ENCODE results near the gene RAB4B.

DNA sequence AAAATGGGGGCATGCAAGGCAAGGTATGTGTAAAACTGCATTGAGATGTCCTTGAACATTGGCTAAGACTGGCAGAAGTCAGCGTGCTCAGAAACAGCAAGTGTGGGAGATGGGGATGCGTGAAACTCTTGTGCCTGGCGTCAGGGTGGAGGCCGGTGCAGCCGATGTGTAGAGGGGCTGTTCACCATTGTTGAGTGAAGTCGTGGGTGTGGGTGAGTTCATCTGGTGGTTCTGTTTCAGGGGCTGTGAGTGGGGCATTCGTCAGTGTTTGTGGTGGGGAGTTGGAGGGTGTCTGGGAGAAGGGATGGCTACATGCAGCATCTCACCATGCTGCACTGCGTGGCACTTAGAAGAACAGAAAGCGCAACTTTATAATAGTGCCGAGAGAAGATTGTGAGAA lies 14.1 kb upstream of the RAB4B start:
- TF ChIP-seq SP1 (IDR thresholded peaks at IDR 0.05), result no peak
- no peak for TF ChIP-seq SP1 (CRISPR knock-in tag; IDR thresholded peaks at IDR 0.05)
- no peak for TF ChIP-seq ZNF530 (CRISPR knock-in tag; IDR thresholded peaks at IDR 0.05; ENCODE audit: low read depth)
- no peak for TF ChIP-seq SMAD1 (CRISPR knock-in tag; IDR thresholded peaks at IDR 0.05; ENCODE audit: borderline replicate concordance, low read depth)
- no peak for TF ChIP-seq TCF7L2 (IDR thresholded peaks at IDR 0.05; ENCODE audit: low read depth, low read length)
- TF ChIP-seq POLR2A (IDR thresholded peaks at IDR 0.05; ENCODE audit: insufficient read depth in 1 of 2, low read depth in 2 of 2, low read length in 2 of 2), result no peak
- TF ChIP-seq, protein P1, sequence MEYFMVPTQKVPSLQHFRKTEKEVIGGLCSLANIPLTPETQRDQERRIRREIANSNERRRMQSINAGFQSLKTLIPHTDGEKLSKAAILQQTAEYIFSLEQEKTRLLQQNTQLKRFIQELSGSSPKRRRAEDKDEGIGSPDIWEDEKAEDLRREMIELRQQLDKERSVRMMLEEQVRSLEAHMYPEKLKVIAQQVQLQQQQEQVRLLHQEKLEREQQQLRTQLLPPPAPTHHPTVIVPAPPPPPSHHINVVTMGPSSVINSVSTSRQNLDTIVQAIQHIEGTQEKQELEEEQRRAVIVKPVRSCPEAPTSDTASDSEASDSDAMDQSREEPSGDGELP (IDR thresholded peaks at IDR 0.05; ENCODE audit: borderline replicate concordance, low read depth), result no peak
- TF ChIP-seq, protein P2, sequence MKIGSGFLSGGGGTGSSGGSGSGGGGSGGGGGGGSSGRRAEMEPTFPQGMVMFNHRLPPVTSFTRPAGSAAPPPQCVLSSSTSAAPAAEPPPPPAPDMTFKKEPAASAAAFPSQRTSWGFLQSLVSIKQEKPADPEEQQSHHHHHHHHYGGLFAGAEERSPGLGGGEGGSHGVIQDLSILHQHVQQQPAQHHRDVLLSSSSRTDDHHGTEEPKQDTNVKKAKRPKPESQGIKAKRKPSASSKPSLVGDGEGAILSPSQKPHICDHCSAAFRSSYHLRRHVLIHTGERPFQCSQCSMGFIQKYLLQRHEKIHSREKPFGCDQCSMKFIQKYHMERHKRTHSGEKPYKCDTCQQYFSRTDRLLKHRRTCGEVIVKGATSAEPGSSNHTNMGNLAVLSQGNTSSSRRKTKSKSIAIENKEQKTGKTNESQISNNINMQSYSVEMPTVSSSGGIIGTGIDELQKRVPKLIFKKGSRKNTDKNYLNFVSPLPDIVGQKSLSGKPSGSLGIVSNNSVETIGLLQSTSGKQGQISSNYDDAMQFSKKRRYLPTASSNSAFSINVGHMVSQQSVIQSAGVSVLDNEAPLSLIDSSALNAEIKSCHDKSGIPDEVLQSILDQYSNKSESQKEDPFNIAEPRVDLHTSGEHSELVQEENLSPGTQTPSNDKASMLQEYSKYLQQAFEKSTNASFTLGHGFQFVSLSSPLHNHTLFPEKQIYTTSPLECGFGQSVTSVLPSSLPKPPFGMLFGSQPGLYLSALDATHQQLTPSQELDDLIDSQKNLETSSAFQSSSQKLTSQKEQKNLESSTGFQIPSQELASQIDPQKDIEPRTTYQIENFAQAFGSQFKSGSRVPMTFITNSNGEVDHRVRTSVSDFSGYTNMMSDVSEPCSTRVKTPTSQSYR (CRISPR knock-in tag; IDR thresholded peaks at IDR 0.05; ENCODE audit: borderline replicate concordance), result no peak
- TF ChIP-seq BHLHE40 (IDR thresholded peaks at IDR 0.05; ENCODE audit: low read length), result no peak
- TF ChIP-seq, protein P3, sequence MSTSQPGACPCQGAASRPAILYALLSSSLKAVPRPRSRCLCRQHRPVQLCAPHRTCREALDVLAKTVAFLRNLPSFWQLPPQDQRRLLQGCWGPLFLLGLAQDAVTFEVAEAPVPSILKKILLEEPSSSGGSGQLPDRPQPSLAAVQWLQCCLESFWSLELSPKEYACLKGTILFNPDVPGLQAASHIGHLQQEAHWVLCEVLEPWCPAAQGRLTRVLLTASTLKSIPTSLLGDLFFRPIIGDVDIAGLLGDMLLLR (CRISPR knock-in tag; IDR thresholded peaks at IDR 0.05), result no peak
- no peak for TF ChIP-seq ZNF644 (CRISPR knock-in tag; IDR thresholded peaks at IDR 0.05; ENCODE audit: low read depth)
- no peak for TF ChIP-seq HDAC2 (CRISPR knock-in tag; IDR thresholded peaks at IDR 0.05)
- TF ChIP-seq, protein P4, sequence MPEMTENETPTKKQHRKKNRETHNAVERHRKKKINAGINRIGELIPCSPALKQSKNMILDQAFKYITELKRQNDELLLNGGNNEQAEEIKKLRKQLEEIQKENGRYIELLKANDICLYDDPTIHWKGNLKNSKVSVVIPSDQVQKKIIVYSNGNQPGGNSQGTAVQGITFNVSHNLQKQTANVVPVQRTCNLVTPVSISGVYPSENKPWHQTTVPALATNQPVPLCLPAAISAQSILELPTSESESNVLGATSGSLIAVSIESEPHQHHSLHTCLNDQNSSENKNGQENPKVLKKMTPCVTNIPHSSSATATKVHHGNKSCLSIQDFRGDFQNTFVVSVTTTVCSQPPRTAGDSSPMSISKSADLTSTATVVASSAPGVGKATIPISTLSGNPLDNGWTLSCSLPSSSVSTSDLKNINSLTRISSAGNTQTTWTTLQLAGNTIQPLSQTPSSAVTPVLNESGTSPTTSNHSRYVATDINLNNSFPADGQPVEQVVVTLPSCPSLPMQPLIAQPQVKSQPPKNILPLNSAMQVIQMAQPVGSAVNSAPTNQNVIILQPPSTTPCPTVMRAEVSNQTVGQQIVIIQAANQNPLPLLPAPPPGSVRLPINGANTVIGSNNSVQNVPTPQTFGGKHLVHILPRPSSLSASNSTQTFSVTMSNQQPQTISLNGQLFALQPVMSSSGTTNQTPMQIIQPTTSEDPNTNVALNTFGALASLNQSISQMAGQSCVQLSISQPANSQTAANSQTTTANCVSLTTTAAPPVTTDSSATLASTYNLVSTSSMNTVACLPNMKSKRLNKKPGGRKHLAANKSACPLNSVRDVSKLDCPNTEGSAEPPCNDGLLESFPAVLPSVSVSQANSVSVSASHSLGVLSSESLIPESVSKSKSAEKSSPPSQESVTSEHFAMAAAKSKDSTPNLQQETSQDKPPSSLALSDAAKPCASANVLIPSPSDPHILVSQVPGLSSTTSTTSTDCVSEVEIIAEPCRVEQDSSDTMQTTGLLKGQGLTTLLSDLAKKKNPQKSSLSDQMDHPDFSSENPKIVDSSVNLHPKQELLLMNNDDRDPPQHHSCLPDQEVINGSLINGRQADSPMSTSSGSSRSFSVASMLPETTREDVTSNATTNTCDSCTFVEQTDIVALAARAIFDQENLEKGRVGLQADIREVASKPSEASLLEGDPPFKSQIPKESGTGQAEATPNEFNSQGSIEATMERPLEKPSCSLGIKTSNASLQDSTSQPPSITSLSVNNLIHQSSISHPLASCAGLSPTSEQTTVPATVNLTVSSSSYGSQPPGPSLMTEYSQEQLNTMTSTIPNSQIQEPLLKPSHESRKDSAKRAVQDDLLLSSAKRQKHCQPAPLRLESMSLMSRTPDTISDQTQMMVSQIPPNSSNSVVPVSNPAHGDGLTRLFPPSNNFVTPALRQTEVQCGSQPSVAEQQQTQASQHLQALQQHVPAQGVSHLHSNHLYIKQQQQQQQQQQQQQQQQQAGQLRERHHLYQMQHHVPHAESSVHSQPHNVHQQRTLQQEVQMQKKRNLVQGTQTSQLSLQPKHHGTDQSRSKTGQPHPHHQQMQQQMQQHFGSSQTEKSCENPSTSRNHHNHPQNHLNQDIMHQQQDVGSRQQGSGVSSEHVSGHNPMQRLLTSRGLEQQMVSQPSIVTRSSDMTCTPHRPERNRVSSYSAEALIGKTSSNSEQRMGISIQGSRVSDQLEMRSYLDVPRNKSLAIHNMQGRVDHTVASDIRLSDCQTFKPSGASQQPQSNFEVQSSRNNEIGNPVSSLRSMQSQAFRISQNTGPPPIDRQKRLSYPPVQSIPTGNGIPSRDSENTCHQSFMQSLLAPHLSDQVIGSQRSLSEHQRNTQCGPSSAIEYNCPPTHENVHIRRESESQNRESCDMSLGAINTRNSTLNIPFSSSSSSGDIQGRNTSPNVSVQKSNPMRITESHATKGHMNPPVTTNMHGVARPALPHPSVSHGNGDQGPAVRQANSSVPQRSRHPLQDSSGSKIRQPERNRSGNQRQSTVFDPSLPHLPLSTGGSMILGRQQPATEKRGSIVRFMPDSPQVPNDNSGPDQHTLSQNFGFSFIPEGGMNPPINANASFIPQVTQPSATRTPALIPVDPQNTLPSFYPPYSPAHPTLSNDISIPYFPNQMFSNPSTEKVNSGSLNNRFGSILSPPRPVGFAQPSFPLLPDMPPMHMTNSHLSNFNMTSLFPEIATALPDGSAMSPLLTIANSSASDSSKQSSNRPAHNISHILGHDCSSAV (CRISPR knock-in tag; IDR thresholded peaks at IDR 0.05; ENCODE audit: borderline replicate concordance), result no peak
